Right atrium auricular region (tissue), 2 donors: ENCODE data around the gene PRKCE. TPM values are rescaled to one million over a fixed set of nuclear protein-coding genes. Genes with fewer than 3 reads are reported as not detected.

Source experiments
- DNase-seq: peaks from one replicate; pipeline ENCODE4 v3.0.0-alpha.2; 2019; ENCODE audit warnings: low spot score
- H3K27ac ChIP-seq, 2 donors: fragments of 200-600 bp; sonication (generic); 1 replicate in 1 of 2; 2 replicates in 1 of 2; pipeline ENCODE4 v1.5.1; 2016 to 2019
- H3K27me3 ChIP-seq, 2 donors: fragments of 200-600 bp; sonication (generic); one replicate each; pipeline versions ENCODE4 v1.5.1 to v1.6.0; 2017 to 2019
- H3K36me3 ChIP-seq: fragments of 200-600 bp; sonication (generic); one replicate; pipeline ENCODE4 v1.5.1; 2016
- H3K4me1 ChIP-seq, 2 donors: fragments of 200-600 bp; sonication (generic); one replicate each; pipeline versions ENCODE4 v1.5.1 to v1.6.0; 2017 to 2019
- H3K4me3 ChIP-seq, 2 donors: fragments of 200-600 bp; sonication (generic); 1 replicate in 1 of 2; 2 replicates in 1 of 2; pipeline ENCODE4 v1.5.1; 2017 to 2019; ENCODE audit warnings: mild to moderate bottlenecking in 1 of 2, moderate library complexity in 1 of 2
- H3K9me3 ChIP-seq, 2 donors: fragments of 200-600 bp; sonication (generic); one replicate each; pipeline ENCODE4 v1.5.1; 2019
- total RNA-seq, 2 donors: library from RNA; depleted of rRNA; stranded (reverse); fragments of >200 nt; gene quantifications; one replicate each; pipeline ENCODE4 v1.1.0, GENCODE V29; 2016
- TF ChIP-seq, protein P1 (sequence below), 2 donors: fragments of 200-600 bp; sonication (generic); IDR thresholded peaks; one replicate each; pipeline ENCODE4 v1.5.1; 2019; ENCODE audit warnings: antibody characterized with exemption in 2 of 2

Gene PRKCE
- total RNA-seq, 2 donors from 2014 or later = 7.2 to 11.8 TPM

DNA sequence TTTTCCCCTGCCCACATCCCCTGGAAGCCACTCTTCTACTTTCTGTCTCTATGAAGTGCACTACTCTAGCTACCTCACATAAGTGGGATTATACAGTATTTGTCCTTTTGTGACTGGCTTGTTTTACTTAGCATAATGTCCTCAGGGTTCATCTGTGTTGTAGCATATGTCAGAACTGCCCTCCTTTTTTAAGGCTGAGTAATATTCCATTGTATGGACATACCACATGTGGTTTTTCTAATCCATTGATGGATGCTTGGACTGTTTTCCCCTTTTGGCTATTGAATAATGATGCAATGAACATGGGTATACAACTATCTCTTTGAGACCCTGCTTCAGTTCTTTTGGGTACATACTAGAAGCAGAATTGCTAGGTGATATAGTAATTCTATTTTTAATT, 95.9 kb downstream of the PRKCE start:
- H3K4me1 ChIP-seq = peaks cover 0 to 17% of the 10 kb centered on the region in 2 donors
- no peaks in the 10 kb centered on the region for H3K27me3 ChIP-seq
- H3K36me3 ChIP-seq = no peaks in the 10 kb centered on the region
- no peaks in the 10 kb centered on the region for H3K9me3 ChIP-seq
- TF ChIP-seq, protein P1, sequence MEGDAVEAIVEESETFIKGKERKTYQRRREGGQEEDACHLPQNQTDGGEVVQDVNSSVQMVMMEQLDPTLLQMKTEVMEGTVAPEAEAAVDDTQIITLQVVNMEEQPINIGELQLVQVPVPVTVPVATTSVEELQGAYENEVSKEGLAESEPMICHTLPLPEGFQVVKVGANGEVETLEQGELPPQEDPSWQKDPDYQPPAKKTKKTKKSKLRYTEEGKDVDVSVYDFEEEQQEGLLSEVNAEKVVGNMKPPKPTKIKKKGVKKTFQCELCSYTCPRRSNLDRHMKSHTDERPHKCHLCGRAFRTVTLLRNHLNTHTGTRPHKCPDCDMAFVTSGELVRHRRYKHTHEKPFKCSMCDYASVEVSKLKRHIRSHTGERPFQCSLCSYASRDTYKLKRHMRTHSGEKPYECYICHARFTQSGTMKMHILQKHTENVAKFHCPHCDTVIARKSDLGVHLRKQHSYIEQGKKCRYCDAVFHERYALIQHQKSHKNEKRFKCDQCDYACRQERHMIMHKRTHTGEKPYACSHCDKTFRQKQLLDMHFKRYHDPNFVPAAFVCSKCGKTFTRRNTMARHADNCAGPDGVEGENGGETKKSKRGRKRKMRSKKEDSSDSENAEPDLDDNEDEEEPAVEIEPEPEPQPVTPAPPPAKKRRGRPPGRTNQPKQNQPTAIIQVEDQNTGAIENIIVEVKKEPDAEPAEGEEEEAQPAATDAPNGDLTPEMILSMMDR (IDR thresholded peaks at IDR 0.05) = no peak
- DNase-seq = no peak
- H3K27ac ChIP-seq = no peak overlapping the region
- H3K4me3 ChIP-seq = no peak overlapping the region

DNA sequence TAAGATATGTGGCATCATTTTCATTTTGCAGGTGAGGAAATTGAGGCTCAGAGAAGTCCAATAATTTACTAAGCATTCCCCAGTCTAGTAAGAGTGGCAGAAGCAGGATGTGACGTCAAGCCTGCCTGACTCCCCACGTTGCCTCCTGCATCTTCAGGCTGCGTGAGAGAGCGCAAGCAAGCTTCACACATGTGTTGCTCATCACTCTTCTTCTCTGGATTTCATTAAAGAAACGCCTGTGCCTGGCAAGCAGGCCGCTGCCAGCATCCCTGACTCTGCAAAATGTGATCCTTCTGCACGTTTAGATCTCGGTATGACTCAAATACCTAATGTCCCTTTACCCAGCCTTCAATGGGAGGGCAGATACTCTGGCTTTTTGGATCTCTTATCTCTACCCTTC, 96.8 kb downstream of the PRKCE start:
- no peak for DNase-seq
- Histone ChIP-seq H3K4me3 (no peak overlapping the region), H3K27me3 (no peaks in the 10 kb centered on the region), H3K9me3 (no peaks in the 10 kb centered on the region), H3K36me3 (no peaks in the 10 kb centered on the region), H3K27ac (no peak overlapping the region), H3K4me1 (peaks cover 0 to 12% of the 10 kb centered on the region in 2 donors)
- TF ChIP-seq, protein P1 (IDR thresholded peaks at IDR 0.05) = no peak

DNA sequence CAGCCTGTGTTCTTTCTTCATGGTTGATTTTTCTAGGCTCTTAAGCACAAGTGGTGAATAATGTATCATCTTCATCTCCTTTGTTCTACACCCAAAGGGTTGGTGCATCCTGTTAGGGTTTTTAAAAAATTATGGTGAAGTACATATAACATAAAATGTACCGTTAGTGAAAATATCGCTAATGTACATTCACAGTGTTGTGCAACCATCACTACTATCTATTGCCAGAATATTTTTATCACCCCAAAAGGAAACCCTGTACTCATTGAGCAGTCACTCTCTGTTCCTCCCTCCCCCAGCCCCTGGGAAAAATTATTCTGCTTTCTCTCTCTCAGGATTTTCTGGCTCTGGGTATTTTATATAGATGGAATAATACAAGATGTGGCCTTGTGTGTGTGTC, 98.5 kb downstream of the PRKCE start:
- DNase-seq = no peak
- H3K4me3 ChIP-seq = no peak overlapping the region
- H3K4me1 ChIP-seq = peaks cover 0 to 19% of the 10 kb centered on the region in 2 donors
- no peaks in the 10 kb centered on the region for H3K9me3 ChIP-seq
- TF ChIP-seq, protein P1 (IDR thresholded peaks at IDR 0.05) = no peak
- H3K27ac ChIP-seq = no peak overlapping the region
- H3K36me3 ChIP-seq = no peaks in the 10 kb centered on the region
- H3K27me3 ChIP-seq = no peaks in the 10 kb centered on the region

DNA sequence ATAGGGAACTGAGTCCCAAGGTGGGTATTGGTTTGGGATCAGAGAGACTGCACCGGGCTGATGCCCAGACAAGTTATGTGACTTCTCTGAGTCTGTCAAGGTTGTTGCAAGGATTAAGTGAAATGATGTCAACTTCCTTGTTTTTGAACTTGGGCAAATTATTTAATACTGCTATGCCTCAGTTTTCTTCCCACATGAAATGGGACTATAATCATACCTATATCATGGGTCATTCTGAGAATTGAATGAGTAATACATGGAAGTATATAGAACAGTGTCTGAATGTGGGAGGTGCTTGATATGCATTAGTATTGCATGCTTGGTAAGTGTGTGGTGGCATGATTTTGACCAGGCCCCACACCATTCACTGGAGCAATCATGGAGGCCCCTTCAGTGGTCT, 99.0 kb downstream of the PRKCE start:
- no peak overlapping the region for H3K27ac ChIP-seq

DNA sequence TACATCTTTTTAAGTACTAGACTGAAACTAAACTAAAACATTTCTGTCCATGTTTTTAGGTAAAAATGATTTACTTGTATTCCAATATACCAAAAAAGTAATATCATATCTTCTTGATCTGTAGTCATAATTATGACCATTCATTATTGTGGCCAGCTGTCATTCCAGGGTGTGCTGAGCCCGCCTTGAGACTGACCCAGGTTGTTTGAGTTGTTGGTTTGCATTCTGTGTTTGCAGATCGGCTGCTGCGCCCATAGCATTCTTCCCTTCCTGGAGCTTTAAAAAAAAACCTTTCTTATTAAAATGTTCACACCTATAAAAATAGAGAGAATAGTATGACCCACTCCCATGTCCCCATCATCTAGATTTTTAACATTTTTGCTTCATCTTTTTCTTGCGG, 101.9 kb downstream of the PRKCE start:
- H3K9me3 ChIP-seq = no peaks in the 10 kb centered on the region
- peaks cover 0 to 21% of the 10 kb centered on the region in 2 donors for H3K4me1 ChIP-seq
- TF ChIP-seq, protein P1 (IDR thresholded peaks at IDR 0.05) = no peak
- no peaks in the 10 kb centered on the region for H3K36me3 ChIP-seq
- H3K27me3 ChIP-seq = no peaks in the 10 kb centered on the region
- DNase-seq = no peak
- no peak overlapping the region for H3K27ac ChIP-seq
- H3K4me3 ChIP-seq = no peak overlapping the region

More for the DNA sequence above, 99.0 kb downstream of the PRKCE start:
- TF ChIP-seq, protein P1 (IDR thresholded peaks at IDR 0.05) = no peak
- DNase-seq = no peak
- Histone ChIP-seq H3K9me3 (no peaks in the 10 kb centered on the region), H3K27me3 (no peaks in the 10 kb centered on the region), H3K4me1 (peaks cover 0 to 19% of the 10 kb centered on the region in 2 donors), H3K36me3 (no peaks in the 10 kb centered on the region), H3K4me3 (no peak overlapping the region)
